Posterior cingulate gyrus (tissue), 11 donors: Measurements from ENCODE around the gene SPDYC.

Source experiments
- DNase-seq, 10 donors: peaks; one replicate each; pipeline versions ENCODE4 v3.0.0 to v3.0.0-alpha.2; 2020 to 2021; ENCODE audit warnings: mixed read lengths in 3 of 10
- intact Hi-C: fragments of 100-400 bp; cut with DNase I; formaldehyde crosslinking; loops from one replicate; pipeline ENCODE4 v1.15.1; 2023

Gene SPDYC

GRCh38 chr11:65170058-65170534 lies at the start of gene SPDYC:
SPDYC (plus strand) TSS chr11:65170233; CDS start chr11:65171358, 1,125 bp downstream.
- intact Hi-C loops: no loop called here

GRCh38 chr11:65120831-65121230 lies 49.2 kb upstream of the SPDYC start:
- intact Hi-C loops: loop anchor here (5.0 kb wide), 1 partner anchor 39 kb away; the partner anchor contains the start of genes CDCA5 and ZFPL1

More at GRCh38 chr11:65170058-65170534, at the start of gene SPDYC:
- DNase-seq: peak in 1 of 10 donors; percentile 37

GRCh38 chr11:65121447-65121864 lies 48.6 kb upstream of the SPDYC start:
- intact Hi-C loops: loop anchor here (5.0 kb wide), 1 partner anchor 39 kb away; the partner anchor contains the start of genes CDCA5 and ZFPL1
- DNase-seq: peak in 2 of 10 donors; percentile 67 to 77

More at GRCh38 chr11:65120831-65121230, 49.2 kb upstream of the SPDYC start:
- DNase-seq: peak in 1 of 10 donors; percentile 3

GRCh38 chr11:65121865-65122696 lies 48.0 kb upstream of the SPDYC start, which contains the start of the genes FAU and MRPL49:
FAU (minus strand) TSS chr11:65122134; CDS start chr11:65121813, 321 bp downstream.
MRPL49 (plus strand) TSS chr11:65122321; CDS start chr11:65122347, 26 bp downstream.
- DNase-seq: peak; percentile 95 to 100 (median 98)
- intact Hi-C loops: loop anchor here (5.0 kb wide), 1 partner anchor 40 kb away; the partner anchor contains the start of genes CDCA5 and ZFPL1

GRCh38 chr11:65124480-65125196 lies 45.4 kb upstream of the SPDYC start:
- peak in 3 of 10 donors; percentile 5 to 47 (median 23) for DNase-seq
- intact Hi-C loops: loop anchor here (5.0 kb wide), 1 partner anchor 42 kb away; the partner anchor contains the start of genes CDCA5 and ZFPL1

GRCh38 chr11:65125197-65126056 lies 44.6 kb upstream of the SPDYC start:
- intact Hi-C loops: no loop called here
- DNase-seq: peak in 3 of 10 donors; percentile 12 to 56 (median 26)

- intact Hi-C loops: no loop called here
- peak in 3 of 10 donors; percentile 13 to 57 (median 21) for DNase-seq
Observed at GRCh38 chr11:65126624-65127274, 43.3 kb upstream of the SPDYC start.

- DNase-seq: peak in 3 of 10 donors; percentile 44 to 51 (median 47)
- intact Hi-C loops: no loop called here
Observed at GRCh38 chr11:65127473-65128181, 42.4 kb upstream of the SPDYC start.

- intact Hi-C loops: no loop called here
- DNase-seq: peak in 3 of 10 donors; percentile 49 to 77 (median 65)
Observed at GRCh38 chr11:65128182-65129145, 41.6 kb upstream of the SPDYC start.

- intact Hi-C loops: no loop called here
- DNase-seq: peak in 3 of 10 donors; percentile 46 to 78 (median 69)
Observed at GRCh38 chr11:65129649-65130441, 40.2 kb upstream of the SPDYC start.

GRCh38 chr11:65130631-65131416 lies 39.2 kb upstream of the SPDYC start:
- intact Hi-C loops: no loop called here

GRCh38 chr11:65131417-65131776 lies 38.6 kb upstream of the SPDYC start:
- intact Hi-C loops: no loop called here
- peak in 2 of 10 donors; percentile 7 to 24 for DNase-seq

More at GRCh38 chr11:65130631-65131416, 39.2 kb upstream of the SPDYC start:
- peak in 3 of 10 donors; percentile 57 to 64 (median 61) for DNase-seq

- intact Hi-C loops: no loop called here
- peak in 1 of 10 donors; percentile 52 for DNase-seq
Observed at GRCh38 chr11:65131895-65132237, 38.2 kb upstream of the SPDYC start.

GRCh38 chr11:65132238-65132987 lies 37.6 kb upstream of the SPDYC start:
- intact Hi-C loops: no loop called here
- DNase-seq: peak in 1 of 10 donors; percentile 52
